ENCODE measurements around the gene CEP350. TPM values are rescaled to one million over a fixed set of nuclear protein-coding genes. Genes with fewer than 3 reads are reported as not detected.

Gene CEP350
- total RNA-seq, 2 donors from 2014 or later: 41.5 to 55.4 TPM

DNA sequence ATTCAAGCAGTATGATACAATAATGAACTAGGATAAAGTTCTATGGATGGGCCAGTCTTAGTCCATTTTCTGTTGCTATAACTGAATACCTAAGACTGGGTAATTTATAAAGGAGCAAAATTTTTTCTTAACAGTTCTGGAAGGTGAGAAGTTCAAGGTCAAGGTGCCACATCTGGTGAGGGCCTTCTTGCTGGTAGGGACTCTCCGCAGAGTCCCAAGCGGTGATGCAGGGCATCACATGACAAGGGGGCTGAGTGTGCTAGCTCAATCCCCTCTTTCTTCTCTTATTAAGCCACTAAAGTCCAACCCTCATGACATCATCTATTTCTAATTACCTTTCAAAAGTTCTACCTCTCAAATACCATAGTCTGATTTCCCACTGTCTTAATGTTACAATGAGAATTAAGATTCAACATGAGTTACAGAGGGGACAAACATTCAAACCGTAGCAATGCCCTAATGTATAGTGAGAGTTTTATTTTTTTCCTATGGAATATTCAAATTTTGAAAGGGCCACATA is 107.9 kb downstream of the CEP350 start:
- no peak overlapping the region for H3K27ac ChIP-seq
- no peak for ATAC-seq
- DNase-seq: no peak
- no peak for TF ChIP-seq POLR2A (IDR thresholded peaks at IDR 0.05)
- TF ChIP-seq, protein P1, sequence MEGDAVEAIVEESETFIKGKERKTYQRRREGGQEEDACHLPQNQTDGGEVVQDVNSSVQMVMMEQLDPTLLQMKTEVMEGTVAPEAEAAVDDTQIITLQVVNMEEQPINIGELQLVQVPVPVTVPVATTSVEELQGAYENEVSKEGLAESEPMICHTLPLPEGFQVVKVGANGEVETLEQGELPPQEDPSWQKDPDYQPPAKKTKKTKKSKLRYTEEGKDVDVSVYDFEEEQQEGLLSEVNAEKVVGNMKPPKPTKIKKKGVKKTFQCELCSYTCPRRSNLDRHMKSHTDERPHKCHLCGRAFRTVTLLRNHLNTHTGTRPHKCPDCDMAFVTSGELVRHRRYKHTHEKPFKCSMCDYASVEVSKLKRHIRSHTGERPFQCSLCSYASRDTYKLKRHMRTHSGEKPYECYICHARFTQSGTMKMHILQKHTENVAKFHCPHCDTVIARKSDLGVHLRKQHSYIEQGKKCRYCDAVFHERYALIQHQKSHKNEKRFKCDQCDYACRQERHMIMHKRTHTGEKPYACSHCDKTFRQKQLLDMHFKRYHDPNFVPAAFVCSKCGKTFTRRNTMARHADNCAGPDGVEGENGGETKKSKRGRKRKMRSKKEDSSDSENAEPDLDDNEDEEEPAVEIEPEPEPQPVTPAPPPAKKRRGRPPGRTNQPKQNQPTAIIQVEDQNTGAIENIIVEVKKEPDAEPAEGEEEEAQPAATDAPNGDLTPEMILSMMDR (IDR thresholded peaks at IDR 0.05): no peak
- H3K27me3 ChIP-seq: no peaks in the 10 kb centered on the region
- intact Hi-C loops (cut with DNase I): no loop called here
- H3K4me1 ChIP-seq: no peaks in the 10 kb centered on the region
- peaks cover 5 to 21% of the 10 kb centered on the region in 2 donors for H3K36me3 ChIP-seq (replicated peaks in 1 of 2; ENCODE audit: insufficient read depth in 1 of 2, low read depth in 2 of 2)
- H3K4me3 ChIP-seq: no peak overlapping the region
- H3K9me3 ChIP-seq: no peaks in the 10 kb centered on the region
- WGBS, 2 donors: 93 to 98% methylated on average over 3 of the region's 3 CpGs

DNA sequence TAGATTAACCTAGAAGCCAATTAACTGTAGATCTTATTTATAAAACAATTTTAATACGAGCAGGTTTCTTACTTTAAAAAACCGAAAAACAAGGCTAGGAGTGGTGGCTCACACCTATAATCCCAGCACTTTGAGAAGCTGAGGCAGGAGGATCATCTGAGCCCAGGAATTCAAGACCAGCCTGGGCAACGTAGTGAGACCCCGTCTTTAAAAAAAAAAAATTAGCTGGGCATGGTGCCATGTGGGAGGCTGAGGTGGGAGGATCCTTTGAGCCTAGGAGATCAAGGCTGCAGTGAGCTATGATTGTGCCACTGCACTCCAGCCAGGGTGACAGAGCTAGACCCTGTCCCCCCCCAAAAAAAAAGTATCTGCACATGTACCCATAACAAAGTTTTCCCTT is 110.8 kb downstream of the CEP350 start:
- H3K4me3 ChIP-seq: no peak overlapping the region
- ATAC-seq (no peak), DNase-seq (no peak)
- no peak for TF ChIP-seq POLR2A (IDR thresholded peaks at IDR 0.05)
- TF ChIP-seq, protein P1 (IDR thresholded peaks at IDR 0.05): no peak
- peaks cover 0 to 23% of the 10 kb centered on the region in 2 donors for H3K36me3 ChIP-seq (replicated peaks in 1 of 2; ENCODE audit: insufficient read depth in 1 of 2, low read depth in 2 of 2)
- no peaks in the 10 kb centered on the region for H3K4me1 ChIP-seq
- intact Hi-C loops (cut with DNase I): no loop called here
- no peaks in the 10 kb centered on the region for H3K9me3 ChIP-seq
- no peak overlapping the region for H3K27ac ChIP-seq
- 97 to 98% methylated on average over 4 of the region's 4 CpGs for WGBS, 2 donors
- no peaks in the 10 kb centered on the region for H3K27me3 ChIP-seq

DNA sequence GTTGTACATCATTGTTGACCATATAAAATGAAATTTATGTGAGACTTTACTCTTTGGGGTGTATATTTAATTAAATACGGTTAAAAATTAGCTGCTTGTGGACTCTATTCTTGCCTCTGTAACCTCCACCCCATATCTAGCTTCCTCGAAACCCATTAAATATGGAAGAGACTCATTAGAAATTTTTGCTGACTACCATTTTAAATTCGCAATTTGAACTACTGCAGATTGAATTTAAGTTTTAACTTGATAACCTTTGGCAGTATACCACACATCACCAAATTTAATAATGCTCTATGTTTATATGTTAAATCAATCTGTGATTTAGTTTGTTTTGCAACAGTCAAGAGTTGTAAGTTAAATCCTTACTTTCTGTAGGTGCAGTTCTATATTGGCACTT is 111.5 kb downstream of the CEP350 start:
- H3K9me3 ChIP-seq: no peaks in the 10 kb centered on the region
- no peak for DNase-seq
- no peaks in the 10 kb centered on the region for H3K4me1 ChIP-seq
- H3K4me3 ChIP-seq: no peak overlapping the region
- no peak overlapping the region for H3K27ac ChIP-seq
- no peaks in the 10 kb centered on the region for H3K27me3 ChIP-seq
- peaks cover 0 to 25% of the 10 kb centered on the region in 2 donors for H3K36me3 ChIP-seq (replicated peaks in 1 of 2; ENCODE audit: insufficient read depth in 1 of 2, low read depth in 2 of 2)
- ATAC-seq: no peak
- intact Hi-C loops (cut with DNase I): no loop called here
- TF ChIP-seq, protein P1 (IDR thresholded peaks at IDR 0.05): no peak
- WGBS, 2 donors: 75 to 80% methylated on average over 3 of the region's 3 CpGs

DNA sequence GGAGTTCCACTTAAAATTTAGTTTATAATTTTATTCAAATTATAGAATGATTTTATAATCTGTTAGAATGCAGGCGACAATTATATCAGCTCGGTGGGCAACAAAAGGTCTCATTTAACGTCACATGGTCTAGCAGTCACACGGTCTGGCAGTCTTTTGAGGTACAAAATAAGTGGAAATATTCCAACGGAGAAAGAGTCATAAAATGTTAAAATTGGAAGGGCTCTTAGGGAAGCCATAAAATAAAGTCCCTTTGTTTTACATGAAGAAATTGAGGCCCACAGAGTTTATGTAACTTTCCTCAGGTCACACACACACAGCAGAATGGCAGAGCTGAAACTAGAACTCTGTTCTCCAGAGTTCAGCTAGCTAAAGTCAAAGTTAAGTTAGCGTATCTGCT is 115.7 kb downstream of the CEP350 start:
- Histone ChIP-seq H3K36me3 (replicated peaks in 1 of 2; ENCODE audit: insufficient read depth in 1 of 2, low read depth in 2 of 2) (peaks cover 0 to 12% of the 10 kb centered on the region in 2 donors), H3K27me3 (no peaks in the 10 kb centered on the region), H3K4me1 (no peaks in the 10 kb centered on the region), H3K27ac (no peak overlapping the region), H3K9me3 (no peaks in the 10 kb centered on the region), H3K4me3 (no peak overlapping the region)
- no peak for TF ChIP-seq POLR2A (IDR thresholded peaks at IDR 0.05)
- intact Hi-C loops (cut with DNase I): no loop called here
- ATAC-seq (no peak), DNase-seq (no peak)
- 93 to 96% methylated on average over 6 of the region's 6 CpGs for WGBS, 2 donors

DNA sequence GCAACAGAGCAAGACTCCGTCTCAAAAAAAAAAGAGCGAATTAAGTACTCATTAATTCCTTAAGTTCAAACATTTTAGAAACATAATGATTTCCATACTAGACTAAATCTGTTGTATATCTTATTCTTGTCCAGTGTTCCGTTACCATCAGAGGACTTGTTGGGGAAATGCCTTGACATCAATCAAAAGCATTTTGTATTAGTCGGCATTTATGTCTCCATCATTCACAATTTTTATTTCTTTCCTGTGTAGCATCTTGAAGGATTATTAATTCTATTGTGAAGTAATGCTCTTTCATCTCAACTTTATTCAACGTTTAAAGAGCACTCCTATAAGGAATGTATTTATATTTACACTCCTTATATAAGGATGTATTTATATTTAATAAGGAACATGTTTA is 117.1 kb downstream of the CEP350 start:
- TF ChIP-seq, protein P1 (IDR thresholded peaks at IDR 0.05): no peak
- TF ChIP-seq POLR2A (IDR thresholded peaks at IDR 0.05): no peak
- WGBS, 2 donors: 88 to 90% methylated on average over 5 of the region's 5 CpGs
- no peaks in the 10 kb centered on the region for H3K27me3 ChIP-seq
- H3K9me3 ChIP-seq: no peaks in the 10 kb centered on the region
- intact Hi-C loops (cut with DNase I): no loop called here
- H3K36me3 ChIP-seq (replicated peaks in 1 of 2; ENCODE audit: insufficient read depth in 1 of 2, low read depth in 2 of 2): peaks cover 5 to 19% of the 10 kb centered on the region in 2 donors
- no peak overlapping the region for H3K27ac ChIP-seq
- no peaks in the 10 kb centered on the region for H3K4me1 ChIP-seq
- no peak overlapping the region for H3K4me3 ChIP-seq
- DNase-seq (no peak), ATAC-seq (no peak)

Data from body of pancreas (tissue), 4 donors.